K562 (cell line): ENCODE results near the gene CHTF8. TPM values are rescaled to one million over a fixed set of nuclear protein-coding genes. Genes with fewer than 3 reads are reported as not detected.

Experiments
- ARID2 ChIP-seq: fragments of 450-650 bp; IDR thresholded peaks from 2 replicates; pipeline ENCODE4 v1.6.1; 2017; ENCODE audit warnings: antibody characterized with exemption, mild to moderate bottlenecking
- BDP1 ChIP-seq: IDR thresholded peaks from 3 replicates; pipeline ENCODE4 v1.6.1; 2011; ENCODE audit not compliant: insufficient read length, insufficient read depth
- C11orf30 ChIP-seq: fragments of 450-650 bp; IDR thresholded peaks from 2 replicates; pipeline ENCODE4 v1.6.1; 2016; ENCODE audit warnings: low read depth, mild to moderate bottlenecking
- CREBBP ChIP-seq: IDR thresholded peaks from one replicate; pipeline ENCODE4 v1.6.1; 2012; ENCODE audit warnings: low read depth, mild to moderate bottlenecking, control low read depth, inconsistent platforms, low read length
- DACH1 ChIP-seq: fragments of 450-650 bp; IDR thresholded peaks from 2 replicates; pipeline ENCODE4 v1.6.1; 2018; ENCODE audit not compliant: partially characterized antibody
- FOXJ3 ChIP-seq: sonication (generic); formaldehyde crosslinking; IDR thresholded peaks from 2 replicates; pipeline ENCODE4 v1.4.0; 2020; ENCODE audit warnings: mild to moderate bottlenecking, missing genetic modification reagents
- GTF2A2 ChIP-seq: IDR thresholded peaks from 2 replicates; pipeline ENCODE4 v1.6.1; 2016; ENCODE audit warnings: mild to moderate bottlenecking, missing genetic modification characterization, missing compliant biosample characterization
- KLF13 ChIP-seq: fragments of 450-650 bp; IDR thresholded peaks from 2 replicates; pipeline ENCODE4 v1.6.1; 2016; ENCODE audit warnings: missing genetic modification characterization, low read depth, mild to moderate bottlenecking, missing compliant biosample characterization, moderate library complexity, borderline replicate concordance
- LEF1 ChIP-seq: fragments of 450-650 bp; IDR thresholded peaks from 2 replicates; pipeline ENCODE4 v1.6.1; 2016; ENCODE audit warnings: mild to moderate bottlenecking
- MAFF ChIP-seq: IDR thresholded peaks from 2 replicates; pipeline ENCODE4 v1.6.1; 2012; ENCODE audit warnings: low read length, improper control_type of control experiment
- POLR2AphosphoS5 ChIP-seq: IDR thresholded peaks from 2 replicates; pipeline ENCODE4 v1.6.1; 2011; ENCODE audit warnings: mild to moderate bottlenecking, low read depth, low read length, moderate library complexity; ENCODE audit not compliant: control insufficient read depth, insufficient read depth
- POLR3G ChIP-seq: IDR thresholded peaks from 2 replicates; pipeline ENCODE4 v1.6.1; 2011; ENCODE audit not compliant: insufficient read length, insufficient replicate concordance; ENCODE audit errors: extremely low read depth
- PRMT5 ChIP-seq: sonication (generic); formaldehyde crosslinking; IDR thresholded peaks from 2 replicates; pipeline ENCODE4 v1.5.0; 2020; ENCODE audit warnings: missing genetic modification reagents
- PTRF ChIP-seq: fragments of 450-650 bp; IDR thresholded peaks from 2 replicates; pipeline ENCODE4 v1.6.1; 2016; ENCODE audit warnings: mild to moderate bottlenecking, missing genetic modification characterization, missing compliant biosample characterization
- RBM17 ChIP-seq: fragments of 200-400 bp; formaldehyde crosslinking; IDR thresholded peaks from 2 replicates; pipeline ENCODE4 v1.6.1; 2017; ENCODE audit warnings: low read depth, mild to moderate bottlenecking, low read length, borderline replicate concordance
- SAP30 ChIP-seq: fragments of 200-600 bp; sonication (generic); IDR thresholded peaks from 2 replicates; pipeline ENCODE4 v1.6.1; 2012; ENCODE audit warnings: borderline replicate concordance, low read depth, mild to moderate bottlenecking, moderate library complexity, low read length, control low read depth, inconsistent platforms; ENCODE audit not compliant: insufficient read depth, poor library complexity, severe bottlenecking
- SREBF1 ChIP-seq: fragments of 150-350 bp; IDR thresholded peaks from 2 replicates; pipeline ENCODE4 v1.6.1; 2014; ENCODE audit warnings: antibody characterized with exemption, low read depth, low read length, borderline replicate concordance
- U2AF2 ChIP-seq: fragments of 200-400 bp; formaldehyde crosslinking; optimal IDR thresholded peaks from 2 replicates; pipeline ENCODE3; 2017; ENCODE audit warnings: low read depth, mild to moderate bottlenecking, low read length
- ZNF316 ChIP-seq: fragments of 450-650 bp; IDR thresholded peaks from 2 replicates; pipeline ENCODE4 v1.6.1; 2016
- ZNF644 ChIP-seq: fragments of 200-800 bp; sonication (Bioruptor generic); IDR thresholded peaks from 2 replicates; pipeline ENCODE4 v1.6.1; 2016; ENCODE audit warnings: low read depth, missing genetic modification characterization, missing compliant biosample characterization
- ZNF696 ChIP-seq: fragments of 250-450 bp; sonication (Bioruptor Pico); conservative IDR thresholded peaks from 2 replicates; pipeline ENCODE4 v1.4.0; 2020; ENCODE audit warnings: mild to moderate bottlenecking, moderate library complexity
- polyA plus RNA-seq, 8 experiments: library from polyadenylated mRNA; depleted of rRNA in 4 of 8; stranded (reverse) in 5 of 8; unstranded in 3 of 8; fragments of >200 nt; fragmentation: Nextera tagmentation in 2 of 8; fragmentation: Illumina TruSeq in 1 of 8; extraction: Ambion mirVana in 2 of 8; extraction: Trizol in 1 of 8; gene quantifications; 2 replicates each; pipeline versions ENCODE4 v1.2.1 to v1.2.3, GENCODE V29; 2011 to 2014; ENCODE audit warnings: inconsistent platforms in 1 of 8, missing spikeins in 1 of 8
- total RNA-seq, 7 experiments: library from RNA; depleted of rRNA in 6 of 7; stranded (reverse); fragments of >200 nt in 6 of 7; fragmentation: Illumina TruSeq in 2 of 7; extraction: Trizol in 2 of 7; gene quantifications; 2 replicates each; pipeline versions ENCODE4 v1.2.1 to v1.2.3, GENCODE V29; 2011 to 2021; ENCODE audit warnings: low replicate concordance in 1 of 7
- TF ChIP-seq, protein P1 (sequence below): fragments of 250-450 bp; sonication (Bioruptor Pico); IDR thresholded peaks from 2 replicates; pipeline ENCODE4 v1.5.0; 2021; ENCODE audit warnings: mild to moderate bottlenecking, moderate library complexity
- TF ChIP-seq, protein P2 (sequence below): sonication (generic); formaldehyde crosslinking; IDR thresholded peaks from 2 replicates; pipeline ENCODE4 v1.8.0; 2022; ENCODE audit warnings: missing genetic modification reagents, mild to moderate bottlenecking, borderline replicate concordance
- TF ChIP-seq, protein P3 (sequence below): fragments of 250-450 bp; sonication (Bioruptor Pico); IDR thresholded peaks from 2 replicates; pipeline ENCODE4 v1.6.1; 2021; ENCODE audit warnings: mild to moderate bottlenecking
- TF ChIP-seq, protein P4 (sequence below): sonication (generic); formaldehyde crosslinking; IDR thresholded peaks from 2 replicates; pipeline ENCODE4 v1.8.0; 2022; ENCODE audit warnings: mild to moderate bottlenecking, missing genetic modification reagents

Gene CHTF8
- total and polyA plus RNA-seq, 9 of the 15 experiments (the other 6 are each of a cell fraction or from before 2014, with no cell fraction given) = 20.2 to 199 (median 108) TPM

DNA sequence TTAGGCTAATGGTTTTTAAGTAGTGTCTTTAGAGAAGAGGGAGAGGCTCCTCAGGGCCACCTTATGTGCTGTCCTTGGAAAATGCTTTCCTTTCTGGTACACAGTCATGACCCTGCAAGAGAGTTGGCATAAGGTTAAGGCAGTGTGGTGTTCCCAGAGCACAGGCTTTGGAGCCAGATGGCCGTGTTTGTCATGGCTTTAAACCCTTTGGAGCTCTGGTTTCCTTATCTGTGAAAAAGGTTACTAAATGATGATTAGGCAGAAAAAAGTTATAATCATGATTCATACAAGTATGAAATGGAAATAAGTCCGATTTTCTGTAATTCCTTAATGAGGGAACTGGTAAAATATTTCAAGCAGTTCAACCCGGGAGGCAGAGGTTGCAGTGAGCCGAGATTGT, 13.3 kb upstream of the CHTF8 start (continued):
- TF ChIP-seq PTRF (tag) = no peak
- no peak for TF ChIP-seq SAP30
- TF ChIP-seq, protein P1, sequence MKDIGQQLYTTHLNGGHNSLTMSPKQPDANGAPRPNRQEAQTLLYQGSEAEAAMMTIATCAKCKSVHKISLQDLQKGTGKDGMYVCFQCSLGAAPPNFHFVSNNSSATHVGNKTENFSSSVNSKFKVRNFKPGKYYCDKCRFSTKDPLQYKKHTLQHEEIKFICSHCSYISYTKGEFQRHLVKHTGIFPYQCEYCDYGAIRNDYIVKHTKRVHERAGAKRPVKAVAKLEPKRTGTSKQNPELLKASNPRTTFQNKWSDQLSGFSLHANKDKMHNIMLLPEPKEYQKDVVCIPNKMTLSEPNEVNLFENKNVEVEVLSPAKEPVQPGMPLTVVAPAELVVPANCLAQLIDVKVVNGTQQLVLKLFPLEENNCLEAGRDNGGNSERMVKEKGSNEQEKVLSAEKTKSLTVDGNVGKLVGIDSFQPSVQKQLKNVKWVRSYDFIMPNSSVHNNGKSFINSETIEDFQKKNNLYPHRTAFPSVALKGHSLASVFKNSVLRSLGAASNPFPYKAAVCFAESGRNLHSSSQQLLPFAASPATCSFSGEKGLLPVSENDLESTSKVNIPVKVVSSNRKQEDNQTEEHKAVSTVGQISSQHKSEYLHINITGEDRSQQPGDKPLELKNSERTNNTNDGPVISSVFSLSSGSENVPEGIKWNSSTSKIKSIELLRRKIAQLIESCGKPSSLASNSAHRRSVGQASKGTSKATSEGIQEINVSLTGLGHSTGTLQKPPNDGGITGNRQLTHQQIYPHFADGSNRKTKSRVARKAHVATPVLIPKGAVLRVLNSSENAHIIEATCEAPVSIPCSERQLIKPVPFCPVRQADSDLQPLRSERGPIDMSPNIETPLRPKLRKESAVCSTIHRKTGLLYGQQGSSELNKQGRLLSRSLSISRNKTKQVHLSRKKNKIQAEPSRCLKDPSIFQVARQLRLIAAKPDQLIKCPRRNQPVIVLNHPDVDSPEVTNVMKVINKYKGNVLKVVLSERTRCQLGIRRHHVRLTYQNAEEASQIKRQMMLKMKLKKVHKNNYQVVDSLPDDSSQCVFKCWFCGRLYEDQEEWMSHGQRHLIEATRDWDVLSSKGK (CRISPR knock-in tag) = no peak
- TF ChIP-seq, protein P2, sequence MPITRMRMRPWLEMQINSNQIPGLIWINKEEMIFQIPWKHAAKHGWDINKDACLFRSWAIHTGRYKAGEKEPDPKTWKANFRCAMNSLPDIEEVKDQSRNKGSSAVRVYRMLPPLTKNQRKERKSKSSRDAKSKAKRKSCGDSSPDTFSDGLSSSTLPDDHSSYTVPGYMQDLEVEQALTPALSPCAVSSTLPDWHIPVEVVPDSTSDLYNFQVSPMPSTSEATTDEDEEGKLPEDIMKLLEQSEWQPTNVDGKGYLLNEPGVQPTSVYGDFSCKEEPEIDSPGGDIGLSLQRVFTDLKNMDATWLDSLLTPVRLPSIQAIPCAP (CRISPR knock-in tag) = no peak
- TF ChIP-seq ZNF644 (tag) = no peak
- TF ChIP-seq PRMT5 (CRISPR knock-in tag) = no peak
- TF ChIP-seq, protein P3, sequence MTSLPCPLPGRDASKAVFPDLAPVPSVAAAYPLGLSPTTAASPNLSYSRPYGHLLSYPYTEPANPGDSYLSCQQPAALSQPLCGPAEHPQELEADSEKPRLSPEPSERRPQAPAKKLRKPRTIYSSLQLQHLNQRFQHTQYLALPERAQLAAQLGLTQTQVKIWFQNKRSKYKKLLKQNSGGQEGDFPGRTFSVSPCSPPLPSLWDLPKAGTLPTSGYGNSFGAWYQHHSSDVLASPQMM (CRISPR knock-in tag) = no peak
- no peak for TF ChIP-seq LEF1
- TF ChIP-seq DACH1 = no peak
- peak; percentile 63 for TF ChIP-seq MAFF
- TF ChIP-seq POLR3G = no peak
- TF ChIP-seq U2AF2 = no peak
- no peak for TF ChIP-seq KLF13 (tag)
- no peak for TF ChIP-seq CREBBP
- no peak for TF ChIP-seq BDP1
- no peak for TF ChIP-seq GTF2A2 (tag)
- TF ChIP-seq FOXJ3 (CRISPR knock-in tag) = no peak
- TF ChIP-seq ARID2 = no peak
- TF ChIP-seq, protein P4, sequence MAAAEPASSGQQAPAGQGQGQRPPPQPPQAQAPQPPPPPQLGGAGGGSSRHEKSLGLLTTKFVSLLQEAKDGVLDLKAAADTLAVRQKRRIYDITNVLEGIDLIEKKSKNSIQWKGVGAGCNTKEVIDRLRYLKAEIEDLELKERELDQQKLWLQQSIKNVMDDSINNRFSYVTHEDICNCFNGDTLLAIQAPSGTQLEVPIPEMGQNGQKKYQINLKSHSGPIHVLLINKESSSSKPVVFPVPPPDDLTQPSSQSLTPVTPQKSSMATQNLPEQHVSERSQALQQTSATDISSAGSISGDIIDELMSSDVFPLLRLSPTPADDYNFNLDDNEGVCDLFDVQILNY (CRISPR knock-in tag) = no peak
- peak; percentile 82 for TF ChIP-seq C11orf30
- no peak for TF ChIP-seq SREBF1
- TF ChIP-seq RBM17 = no peak
- TF ChIP-seq POLR2AphosphoS5 = no peak
- TF ChIP-seq ZNF696 (CRISPR knock-in tag) = no peak
- peak; percentile 92 for TF ChIP-seq ZNF316
